Measurements from ENCODE around the gene PLCB1.

DNA sequence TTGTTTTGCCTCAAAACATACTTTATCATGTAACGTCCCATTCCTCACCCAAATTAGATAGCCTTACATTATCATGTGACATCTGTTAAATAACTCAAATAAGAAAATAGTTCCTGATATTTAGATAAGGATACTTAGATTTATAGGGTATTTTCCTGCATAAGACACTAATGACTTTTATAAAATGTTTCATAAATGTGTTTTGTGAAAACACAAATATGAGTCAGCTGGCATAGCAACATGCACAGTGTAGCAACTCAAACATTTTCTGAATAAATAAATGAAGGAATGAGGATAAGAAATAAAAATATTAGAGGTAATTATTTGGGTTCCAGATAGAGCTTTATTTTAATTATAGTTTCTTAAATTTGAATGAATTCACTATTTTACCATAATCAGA is 476.4 kb downstream of the PLCB1 start:
- TF ChIP-seq CTCF (IDR thresholded peaks at IDR 0.05; ENCODE audit: low read depth, low read length, poor library complexity, severe bottlenecking) (no peak), EZH2phosphoT487 (IDR thresholded peaks at IDR 0.05; ENCODE audit: borderline replicate concordance, low read length) (no peak)
